Stimulated activated CD8-positive, alpha-beta memory T cell treated with anti-CD3 and anti-CD28 coated beads, Interleukin-7, amount 100 ng/mL, for 24 hours (primary cell): ENCODE measurements around the gene MBD6.
"Not testable (repeated sequence)": the region's sequence is repeated elsewhere in the genome, so short reads cannot be mapped to it uniquely, and the experiment has no call there.

Source experiments
- DNase-seq: peaks from one replicate; pipeline ENCODE4 v3.0.0-alpha.2; 2020; ENCODE audit warnings: low read depth

MBD6 gene

GRCh38 chr12:57515934-57516541 lies 6.6 kb upstream of the MBD6 start:
- no peak for DNase-seq

GRCh38 chr12:57516617-57517153 lies 5.9 kb upstream of the MBD6 start:
- DNase-seq: no peak

- no peak for DNase-seq
Measured at GRCh38 chr12:57517187-57517586, 5.4 kb upstream of the MBD6 start.

GRCh38 chr12:57517718-57518117 lies 4.9 kb upstream of the MBD6 start:
- DNase-seq: not testable (repeated sequence)

- no peak for DNase-seq
Measured at GRCh38 chr12:57518176-57518919, 4.3 kb upstream of the MBD6 start.

- DNase-seq: no peak
Measured at GRCh38 chr12:57518920-57519795, 3.5 kb upstream of the MBD6 start.

GRCh38 chr12:57519796-57520052 lies 2.9 kb upstream of the MBD6 start:
- no peak for DNase-seq

GRCh38 chr12:57520053-57520818 lies 2.4 kb upstream of the MBD6 start, which contains the start of gene DDIT3:
Gene DDIT3, minus strand, starts transcription at chr12:57520514. Its CDS starts 3,108 bp downstream, at chr12:57517406.
- DNase-seq: peak; percentile 99

GRCh38 chr12:57521525-57522010 lies 1.1 kb upstream of the MBD6 start:
- no peak for DNase-seq

GRCh38 chr12:57522887-57523705 lies 472 bp downstream of the MBD6 start:
- no peak for DNase-seq

GRCh38 chr12:57523706-57524614 lies 1.3 kb downstream of the MBD6 start:
- no peak for DNase-seq

- no peak for DNase-seq
Measured at GRCh38 chr12:57524814-57525614, 2.4 kb downstream of the MBD6 start.

GRCh38 chr12:57525615-57526383 lies 3.2 kb downstream of the MBD6 start:
- DNase-seq: no peak

GRCh38 chr12:57526477-57527126 lies 4.0 kb downstream of the MBD6 start:
- DNase-seq: no peak

GRCh38 chr12:57527184-57527583 lies 4.6 kb downstream of the MBD6 start:
- no peak for DNase-seq

- DNase-seq: no peak
Measured at GRCh38 chr12:57528176-57528575, 5.6 kb downstream of the MBD6 start.

- no peak for DNase-seq
Measured at GRCh38 chr12:57528831-57529555, 6.4 kb downstream of the MBD6 start.
